GM19372 (cell line): ENCODE results near the gene ZBTB5.
"Not testable (repeated sequence)": the region's sequence is repeated elsewhere in the genome, so short reads cannot be mapped to it uniquely, and the experiment has no call there.

Source experiments
- ATAC-seq: cut with Tn5 transposase; IDR thresholded peaks from one replicate; pipeline ENCODE4 v1.9.1; 2021; ENCODE audit warnings: mild to moderate bottlenecking, low read depth, moderate library complexity; ENCODE audit not compliant: unreplicated experiment

The ZBTB5 gene

GRCh38 chr9:37486616-37487548 lies 21.6 kb upstream of the ZBTB5 start:
- no peak for ATAC-seq

GRCh38 chr9:37486256-37486615 lies 21.0 kb upstream of the ZBTB5 start:
- no peak for ATAC-seq

GRCh38 chr9:37485389-37486255 lies 20.4 kb upstream of the ZBTB5 start, which contains the start of gene POLR1E:
POLR1E (plus strand) TSS chr9:37485948; CDS start chr9:37486048, 100 bp downstream.
- ATAC-seq, result peak; percentile 94

- ATAC-seq, result no peak
Measured at GRCh38 chr9:37480759-37481158, 15.5 kb upstream of the ZBTB5 start.

- not testable (repeated sequence) for ATAC-seq
Measured at GRCh38 chr9:37477987-37478619, 12.9 kb upstream of the ZBTB5 start.

GRCh38 chr9:37477443-37477842 lies 12.2 kb upstream of the ZBTB5 start:
- not testable (repeated sequence) for ATAC-seq

GRCh38 chr9:37476930-37477329 lies 11.7 kb upstream of the ZBTB5 start:
- no peak for ATAC-seq

- no peak for ATAC-seq
Measured at GRCh38 chr9:37474438-37474837, 9.2 kb upstream of the ZBTB5 start.

GRCh38 chr9:37473982-37474381 lies 8.7 kb upstream of the ZBTB5 start:
- not testable (repeated sequence) for ATAC-seq

- ATAC-seq, result no peak
Measured at GRCh38 chr9:37471942-37472684, 6.9 kb upstream of the ZBTB5 start.

- ATAC-seq, result no peak
Measured at GRCh38 chr9:37468620-37469019, 3.4 kb upstream of the ZBTB5 start.

- ATAC-seq, result not testable (repeated sequence)
Measured at GRCh38 chr9:37467530-37467929, 2.3 kb upstream of the ZBTB5 start.

- peak; percentile 3 for ATAC-seq
Measured at GRCh38 chr9:37466037-37466709, 923 bp upstream of the ZBTB5 start.

- peak; percentile 15 for ATAC-seq
Measured at GRCh38 chr9:37464426-37465248, 613 bp downstream of the ZBTB5 start.

- no peak for ATAC-seq
Measured at GRCh38 chr9:37464006-37464405, 1.2 kb downstream of the ZBTB5 start.

GRCh38 chr9:37456817-37457216 lies 8.4 kb downstream of the ZBTB5 start:
- ATAC-seq, result no peak

GRCh38 chr9:37455884-37456647 lies 9.2 kb downstream of the ZBTB5 start:
- ATAC-seq, result no peak

- no peak for ATAC-seq
Measured at GRCh38 chr9:37454238-37454637, 11.0 kb downstream of the ZBTB5 start.
